Skin of body (tissue), 2 donors: ENCODE measurements around the gene METTL8. TPM values are rescaled to one million over a fixed set of nuclear protein-coding genes. Genes with fewer than 3 reads are reported as not detected.

Experiments used
- DNase-seq: peaks from one replicate; lab custom pipeline; 2025; lab: John Stamatoyannopoulos, UW
- total RNA-seq: library from RNA; depleted of rRNA; stranded (reverse); fragments of >200 nt; gene quantifications from one replicate; pipeline ENCODE4 v1.2.3, GENCODE V29; 2014

The METTL8 gene
- 16.0 TPM for total RNA-seq

- DNase-seq: no peak
Measured at GRCh38 chr2:171433763-171434012, at the start of gene METTL8. Gene METTL8, minus strand, starts transcription at chr2:171433990. Its CDS starts 41,805 bp downstream, at chr2:171392185.

GRCh38 chr2:171482877-171483276 is 49.1 kb upstream of the METTL8 start:
- no peak for DNase-seq

- DNase-seq: no peak
Measured at GRCh38 chr2:171482308-171482707, 48.5 kb upstream of the METTL8 start.

GRCh38 chr2:171480908-171481307 is 47.1 kb upstream of the METTL8 start:
- no peak for DNase-seq

- DNase-seq: no peak
Measured at GRCh38 chr2:171479154-171479814, 45.5 kb upstream of the METTL8 start.

- no peak for DNase-seq
Measured at GRCh38 chr2:171478345-171478744, 44.6 kb upstream of the METTL8 start.

GRCh38 chr2:171475979-171476378 is 42.2 kb upstream of the METTL8 start:
- no peak for DNase-seq

- no peak for DNase-seq
Measured at GRCh38 chr2:171470129-171470528, 36.3 kb upstream of the METTL8 start.

- no peak for DNase-seq
Measured at GRCh38 chr2:171469176-171469575, 35.4 kb upstream of the METTL8 start.

- DNase-seq: no peak
Measured at GRCh38 chr2:171460537-171460936, 26.7 kb upstream of the METTL8 start.

- DNase-seq: no peak
Measured at GRCh38 chr2:171459498-171459897, 25.7 kb upstream of the METTL8 start.

- no peak for DNase-seq
Measured at GRCh38 chr2:171452773-171453172, 19.0 kb upstream of the METTL8 start.

- no peak for DNase-seq
Measured at GRCh38 chr2:171451074-171451473, 17.3 kb upstream of the METTL8 start.

GRCh38 chr2:171447675-171448074 is 13.9 kb upstream of the METTL8 start:
- DNase-seq: no peak

- DNase-seq: no peak
Measured at GRCh38 chr2:171441470-171441869, 7.7 kb upstream of the METTL8 start.

- no peak for DNase-seq
Measured at GRCh38 chr2:171436307-171436706, 2.5 kb upstream of the METTL8 start.

GRCh38 chr2:171434013-171434989 is 511 bp upstream of the METTL8 start, which contains the start of gene DCAF17:
Gene DCAF17, plus strand, starts transcription at chr2:171434226. Its CDS starts 352 bp downstream, at chr2:171434578.
- DNase-seq: peak; percentile 94

GRCh38 chr2:171432969-171433762 is 624 bp downstream of the METTL8 start:
- no peak for DNase-seq

GRCh38 chr2:171432206-171432968 is 1.4 kb downstream of the METTL8 start:
- no peak for DNase-seq

- DNase-seq: no peak
Measured at GRCh38 chr2:171431677-171432167, 2.1 kb downstream of the METTL8 start.
